Osteocyte (in vitro differentiated cells): Measurements from ENCODE around the gene CHRNA5. TPM values are rescaled to one million over a fixed set of nuclear protein-coding genes. Genes with fewer than 3 reads are reported as not detected.
"Not testable (repeated sequence)": the region's sequence is repeated elsewhere in the genome, so short reads cannot be mapped to it uniquely, and the experiment has no call there.

Source experiments
- DNase-seq: peaks from one replicate; pipeline ENCODE4 v3.0.0; 2021; ENCODE audit warnings: mixed read lengths; ENCODE audit not compliant: unreplicated experiment; ENCODE audit errors: extremely low spot score
- H3K27ac Mint-ChIP-seq: one replicate; pipeline ENCODE4 v1.8.0; 2021; ENCODE audit warnings: mild to moderate bottlenecking, mixed read lengths; ENCODE audit not compliant: unreplicated experiment
- H3K27me3 Mint-ChIP-seq: one replicate; pipeline ENCODE4 v1.8.0; 2021; ENCODE audit warnings: mixed read lengths; ENCODE audit not compliant: unreplicated experiment
- H3K36me3 Mint-ChIP-seq: one replicate; pipeline ENCODE4 v1.8.0; 2021; ENCODE audit warnings: mixed read lengths; ENCODE audit not compliant: unreplicated experiment
- H3K4me1 Mint-ChIP-seq: one replicate; pipeline ENCODE4 v1.8.0; 2021; ENCODE audit warnings: mixed read lengths; ENCODE audit not compliant: unreplicated experiment
- H3K4me3 Mint-ChIP-seq: one replicate; pipeline ENCODE4 v1.8.0; 2021; ENCODE audit warnings: mild to moderate bottlenecking, moderate library complexity, mixed read lengths; ENCODE audit not compliant: unreplicated experiment
- H3K9me3 Mint-ChIP-seq: one replicate; pipeline ENCODE4 v1.8.0; 2021; ENCODE audit warnings: mixed read lengths; ENCODE audit not compliant: unreplicated experiment
- total RNA-seq: library from RNA; stranded (reverse); gene quantifications from 2 replicates; pipeline ENCODE4 v1.2.1, GENCODE V29; 2021
- TF ChIP-seq, protein P1 (sequence below): fragments of 200-600 bp; sonication (generic); IDR thresholded peaks from 2 replicates; pipeline ENCODE4 v1.5.0; 2021; ENCODE audit warnings: antibody characterized with exemption, mild to moderate bottlenecking, moderate library complexity

Gene CHRNA5
- total RNA-seq, 1 donor from 2014 or later = 1.1 TPM

DNA sequence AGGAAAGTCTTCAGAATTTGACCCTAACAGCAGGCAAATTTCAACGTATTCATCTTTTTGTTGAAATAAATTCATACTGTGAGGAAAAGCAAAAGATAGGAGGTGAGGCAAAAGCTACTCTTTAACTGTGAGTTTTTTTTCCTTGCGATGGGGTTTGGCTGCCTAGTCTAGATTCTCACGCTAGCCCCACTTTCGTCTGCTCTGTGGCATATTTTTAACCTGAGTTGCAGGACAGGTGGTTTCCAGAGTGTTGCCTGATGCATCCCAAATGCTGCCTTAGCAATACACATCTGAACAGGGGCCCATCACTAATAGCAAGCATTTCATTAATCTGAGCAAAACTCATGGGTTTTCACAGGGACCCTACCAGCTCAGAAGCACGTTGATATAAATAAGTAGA, 13.4 kb upstream of the CHRNA5 start:
- H3K27me3 Mint-ChIP-seq = peaks cover 11% of the 10 kb centered on the region
- no peak for DNase-seq
- no peaks in the 10 kb centered on the region for H3K4me1 Mint-ChIP-seq
- no peaks in the 10 kb centered on the region for H3K9me3 Mint-ChIP-seq
- H3K36me3 Mint-ChIP-seq = peaks cover 27% of the 10 kb centered on the region
- no peak overlapping the region for H3K27ac Mint-ChIP-seq
- no peak overlapping the region for H3K4me3 Mint-ChIP-seq
- TF ChIP-seq, protein P1, sequence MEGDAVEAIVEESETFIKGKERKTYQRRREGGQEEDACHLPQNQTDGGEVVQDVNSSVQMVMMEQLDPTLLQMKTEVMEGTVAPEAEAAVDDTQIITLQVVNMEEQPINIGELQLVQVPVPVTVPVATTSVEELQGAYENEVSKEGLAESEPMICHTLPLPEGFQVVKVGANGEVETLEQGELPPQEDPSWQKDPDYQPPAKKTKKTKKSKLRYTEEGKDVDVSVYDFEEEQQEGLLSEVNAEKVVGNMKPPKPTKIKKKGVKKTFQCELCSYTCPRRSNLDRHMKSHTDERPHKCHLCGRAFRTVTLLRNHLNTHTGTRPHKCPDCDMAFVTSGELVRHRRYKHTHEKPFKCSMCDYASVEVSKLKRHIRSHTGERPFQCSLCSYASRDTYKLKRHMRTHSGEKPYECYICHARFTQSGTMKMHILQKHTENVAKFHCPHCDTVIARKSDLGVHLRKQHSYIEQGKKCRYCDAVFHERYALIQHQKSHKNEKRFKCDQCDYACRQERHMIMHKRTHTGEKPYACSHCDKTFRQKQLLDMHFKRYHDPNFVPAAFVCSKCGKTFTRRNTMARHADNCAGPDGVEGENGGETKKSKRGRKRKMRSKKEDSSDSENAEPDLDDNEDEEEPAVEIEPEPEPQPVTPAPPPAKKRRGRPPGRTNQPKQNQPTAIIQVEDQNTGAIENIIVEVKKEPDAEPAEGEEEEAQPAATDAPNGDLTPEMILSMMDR = no peak

DNA sequence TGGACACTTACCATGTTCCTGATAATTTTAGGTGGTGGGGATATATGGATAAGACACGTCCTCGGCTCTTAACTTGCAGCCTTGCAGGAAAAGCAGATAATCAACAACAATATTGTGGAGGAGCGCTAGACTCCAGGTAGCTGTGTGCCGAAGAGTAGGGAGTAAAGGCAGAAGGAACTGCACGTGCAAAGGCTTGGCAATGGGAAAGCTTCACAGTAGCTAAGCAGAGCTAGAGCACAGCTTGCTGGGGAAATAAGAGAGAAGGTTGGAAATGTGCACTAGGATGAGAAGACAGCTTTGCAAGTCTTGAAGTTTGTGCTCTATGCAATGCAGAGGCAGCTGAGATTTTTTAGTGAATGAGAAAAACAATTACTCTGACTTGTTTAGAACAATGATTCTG, 12.7 kb upstream of the CHRNA5 start:
- Mint-ChIP-seq H3K4me3 (no peak overlapping the region), H3K36me3 (peaks cover 21% of the 10 kb centered on the region)

DNA sequence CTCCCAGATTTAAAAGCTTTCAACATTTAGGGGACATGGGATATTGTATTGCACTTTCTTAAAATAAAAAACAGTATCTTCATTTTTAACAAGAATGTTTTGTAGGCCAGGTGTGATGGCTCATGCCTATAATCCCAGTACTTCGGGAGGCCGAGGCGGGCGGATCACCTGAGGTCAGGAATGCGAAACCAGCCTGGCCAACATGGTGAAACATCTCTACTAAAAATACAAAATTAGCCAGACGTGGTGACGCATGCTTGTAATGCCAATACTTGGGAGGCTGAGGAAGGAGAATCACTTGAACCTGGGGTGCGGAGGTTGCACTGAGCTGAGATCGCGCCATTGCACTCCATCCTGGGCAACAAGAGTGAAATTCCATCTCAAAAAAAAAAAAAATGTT, 5.1 kb upstream of the CHRNA5 start:
- not testable (repeated sequence) for H3K9me3 Mint-ChIP-seq, H3K27ac Mint-ChIP-seq, H3K36me3 Mint-ChIP-seq, H3K4me1 Mint-ChIP-seq, DNase-seq, H3K4me3 Mint-ChIP-seq
- H3K27me3 Mint-ChIP-seq = peaks cover 42% of the 10 kb centered on the region

More for the DNA sequence above, 12.7 kb upstream of the CHRNA5 start:
- Mint-ChIP-seq H3K27me3 (peaks cover 14% of the 10 kb centered on the region), H3K9me3 (no peaks in the 10 kb centered on the region), H3K27ac (no peak overlapping the region), H3K4me1 (no peaks in the 10 kb centered on the region)
- DNase-seq = no peak
- TF ChIP-seq, protein P1 = no peak

DNA sequence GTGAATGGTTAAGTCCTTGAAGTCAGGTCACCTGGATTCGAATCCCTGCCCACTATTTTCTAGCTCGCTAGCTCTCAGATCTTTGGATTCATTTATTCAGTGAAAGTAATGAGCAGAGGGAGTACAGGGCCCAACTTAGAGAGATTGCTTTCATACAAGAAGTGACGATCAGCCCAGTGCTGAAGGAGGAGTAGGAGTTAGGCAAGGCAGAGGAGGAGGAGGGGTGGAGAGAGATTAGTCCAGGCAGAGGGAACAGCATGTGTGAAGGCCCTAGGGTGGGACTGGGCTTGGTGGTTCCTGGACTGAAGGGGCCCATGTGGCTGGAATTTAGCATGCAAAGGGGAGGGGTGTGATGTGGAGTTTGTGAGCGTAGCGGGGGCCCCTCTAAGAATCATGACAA, 3.8 kb upstream of the CHRNA5 start:
- H3K4me3 Mint-ChIP-seq = no peak overlapping the region
- H3K27me3 Mint-ChIP-seq = peaks cover 43% of the 10 kb centered on the region
- peaks cover 8% of the 10 kb centered on the region for H3K4me1 Mint-ChIP-seq
- no peak for DNase-seq
- no peak overlapping the region for H3K27ac Mint-ChIP-seq
- TF ChIP-seq, protein P1 = no peak
- H3K36me3 Mint-ChIP-seq = no peaks in the 10 kb centered on the region
- no peaks in the 10 kb centered on the region for H3K9me3 Mint-ChIP-seq

DNA sequence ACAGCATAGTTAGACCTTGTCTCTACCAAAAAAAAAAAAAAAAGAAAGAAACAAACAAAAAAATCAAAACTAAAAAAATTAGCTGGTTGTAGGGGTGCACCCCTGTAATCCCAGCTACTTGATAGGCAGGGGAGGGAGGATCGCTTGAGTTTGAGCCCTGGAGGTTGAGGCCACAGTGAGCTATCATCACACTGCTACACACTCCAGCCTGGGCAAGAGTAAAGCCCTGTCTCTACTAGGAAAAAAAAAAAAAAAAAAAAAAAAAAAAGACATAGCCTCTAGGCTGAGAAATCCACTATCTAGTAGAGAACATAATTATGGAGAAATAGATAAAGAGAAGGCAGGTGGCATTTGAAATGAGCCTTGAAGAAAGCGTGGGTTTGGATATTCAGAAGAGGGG, 2.2 kb upstream of the CHRNA5 start:
- no peak overlapping the region for H3K4me3 Mint-ChIP-seq
- H3K27ac Mint-ChIP-seq = no peak overlapping the region
- TF ChIP-seq, protein P1 = no peak
- H3K27me3 Mint-ChIP-seq = peaks cover 42% of the 10 kb centered on the region
- no peaks in the 10 kb centered on the region for H3K36me3 Mint-ChIP-seq
- no peaks in the 10 kb centered on the region for H3K9me3 Mint-ChIP-seq
- DNase-seq = no peak
- peaks cover 10% of the 10 kb centered on the region for H3K4me1 Mint-ChIP-seq

DNA sequence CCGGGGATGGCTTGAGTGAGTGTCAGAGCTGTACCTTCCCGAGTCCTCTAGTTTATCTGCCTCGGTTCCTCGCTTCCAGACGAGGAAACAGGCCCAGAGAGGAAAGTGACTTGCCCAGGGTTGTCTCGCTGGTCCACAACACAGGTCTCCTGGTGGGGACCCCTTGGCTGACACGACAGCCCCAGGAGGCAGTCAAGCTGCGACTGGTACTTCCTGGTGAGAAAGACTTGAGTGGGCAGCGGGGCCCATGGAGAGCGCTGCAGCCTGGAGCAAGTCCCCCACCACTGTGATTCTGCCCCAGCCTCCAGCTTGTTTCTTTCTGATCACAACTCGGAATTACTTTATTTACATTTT, 600 bp upstream of the CHRNA5 start:
- Mint-ChIP-seq H3K27ac (no peak overlapping the region), H3K27me3 (peaks cover 36% of the 10 kb centered on the region), H3K9me3 (no peaks in the 10 kb centered on the region), H3K4me1 (peaks cover 10% of the 10 kb centered on the region), H3K36me3 (no peaks in the 10 kb centered on the region), H3K4me3 (no peak overlapping the region)
- TF ChIP-seq, protein P1 = no peak
- DNase-seq = no peak
